ENCODE results near the gene TRAPPC2L.

GRCh38 chr16:88875703-88876234 is 18.8 kb downstream of the TRAPPC2L start:
- TF ChIP-seq, protein P1, sequence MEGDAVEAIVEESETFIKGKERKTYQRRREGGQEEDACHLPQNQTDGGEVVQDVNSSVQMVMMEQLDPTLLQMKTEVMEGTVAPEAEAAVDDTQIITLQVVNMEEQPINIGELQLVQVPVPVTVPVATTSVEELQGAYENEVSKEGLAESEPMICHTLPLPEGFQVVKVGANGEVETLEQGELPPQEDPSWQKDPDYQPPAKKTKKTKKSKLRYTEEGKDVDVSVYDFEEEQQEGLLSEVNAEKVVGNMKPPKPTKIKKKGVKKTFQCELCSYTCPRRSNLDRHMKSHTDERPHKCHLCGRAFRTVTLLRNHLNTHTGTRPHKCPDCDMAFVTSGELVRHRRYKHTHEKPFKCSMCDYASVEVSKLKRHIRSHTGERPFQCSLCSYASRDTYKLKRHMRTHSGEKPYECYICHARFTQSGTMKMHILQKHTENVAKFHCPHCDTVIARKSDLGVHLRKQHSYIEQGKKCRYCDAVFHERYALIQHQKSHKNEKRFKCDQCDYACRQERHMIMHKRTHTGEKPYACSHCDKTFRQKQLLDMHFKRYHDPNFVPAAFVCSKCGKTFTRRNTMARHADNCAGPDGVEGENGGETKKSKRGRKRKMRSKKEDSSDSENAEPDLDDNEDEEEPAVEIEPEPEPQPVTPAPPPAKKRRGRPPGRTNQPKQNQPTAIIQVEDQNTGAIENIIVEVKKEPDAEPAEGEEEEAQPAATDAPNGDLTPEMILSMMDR (IDR thresholded peaks at IDR 0.05), result no peak
- TF ChIP-seq POLR2A (IDR thresholded peaks at IDR 0.05), result no peak
- TF ChIP-seq POLR2AphosphoS5 (IDR thresholded peaks at IDR 0.05), result no peak
- no peak for TF ChIP-seq EP300 (IDR thresholded peaks at IDR 0.05)

All from upper lobe of left lung (tissue), 4 donors.